GM10266 (cell line): Measurements from ENCODE around the gene ANKZF1.
A peak's percentile ranks its signal among the peaks of the same experiment; 100 is the strongest.

Experiments
- DNase-seq: peaks from one replicate; pipeline ENCODE4 v3.0.0; 2012; ENCODE audit errors: extremely low spot score
- TF ChIP-seq, protein P1 (sequence below): IDR thresholded peaks from 2 replicates; pipeline ENCODE4 v1.5.1; 2012; ENCODE audit warnings: mild to moderate bottlenecking, low read depth; ENCODE audit not compliant: control insufficient read depth, insufficient read depth; ENCODE audit errors: missing control alignments

ANKZF1 gene

GRCh38 chr2:219270055-219270372, 40.4 kb downstream of the ANKZF1 start:
- TF ChIP-seq, protein P1, sequence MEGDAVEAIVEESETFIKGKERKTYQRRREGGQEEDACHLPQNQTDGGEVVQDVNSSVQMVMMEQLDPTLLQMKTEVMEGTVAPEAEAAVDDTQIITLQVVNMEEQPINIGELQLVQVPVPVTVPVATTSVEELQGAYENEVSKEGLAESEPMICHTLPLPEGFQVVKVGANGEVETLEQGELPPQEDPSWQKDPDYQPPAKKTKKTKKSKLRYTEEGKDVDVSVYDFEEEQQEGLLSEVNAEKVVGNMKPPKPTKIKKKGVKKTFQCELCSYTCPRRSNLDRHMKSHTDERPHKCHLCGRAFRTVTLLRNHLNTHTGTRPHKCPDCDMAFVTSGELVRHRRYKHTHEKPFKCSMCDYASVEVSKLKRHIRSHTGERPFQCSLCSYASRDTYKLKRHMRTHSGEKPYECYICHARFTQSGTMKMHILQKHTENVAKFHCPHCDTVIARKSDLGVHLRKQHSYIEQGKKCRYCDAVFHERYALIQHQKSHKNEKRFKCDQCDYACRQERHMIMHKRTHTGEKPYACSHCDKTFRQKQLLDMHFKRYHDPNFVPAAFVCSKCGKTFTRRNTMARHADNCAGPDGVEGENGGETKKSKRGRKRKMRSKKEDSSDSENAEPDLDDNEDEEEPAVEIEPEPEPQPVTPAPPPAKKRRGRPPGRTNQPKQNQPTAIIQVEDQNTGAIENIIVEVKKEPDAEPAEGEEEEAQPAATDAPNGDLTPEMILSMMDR = no peak
- no peak for DNase-seq

DNA sequence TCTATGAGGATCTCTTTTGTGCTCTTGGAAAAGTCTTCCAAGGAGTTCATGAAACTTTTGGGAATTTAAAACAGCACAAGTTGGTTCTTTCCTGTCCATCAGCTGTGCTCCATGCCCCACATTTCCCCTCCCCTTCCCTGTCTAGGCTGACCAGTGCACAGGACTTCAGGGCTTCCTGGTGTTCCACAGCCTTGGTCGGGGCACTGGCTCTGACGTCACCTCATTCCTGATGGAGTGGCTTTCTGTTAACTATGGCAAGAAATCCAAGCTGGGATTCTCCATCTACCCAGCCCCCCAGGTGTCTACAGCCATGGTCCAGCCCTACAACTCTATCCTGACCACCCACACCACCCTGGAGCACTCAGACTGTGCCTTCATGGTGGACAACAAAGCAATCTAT, 41.4 kb downstream of the ANKZF1 start:
- TF ChIP-seq, protein P1 = no peak

GRCh38 chr2:219272356-219272755, 42.8 kb downstream of the ANKZF1 start:
- no peak for DNase-seq
- TF ChIP-seq, protein P1 = no peak

More for the DNA sequence above, 41.4 kb downstream of the ANKZF1 start:
- no peak for DNase-seq

DNA sequence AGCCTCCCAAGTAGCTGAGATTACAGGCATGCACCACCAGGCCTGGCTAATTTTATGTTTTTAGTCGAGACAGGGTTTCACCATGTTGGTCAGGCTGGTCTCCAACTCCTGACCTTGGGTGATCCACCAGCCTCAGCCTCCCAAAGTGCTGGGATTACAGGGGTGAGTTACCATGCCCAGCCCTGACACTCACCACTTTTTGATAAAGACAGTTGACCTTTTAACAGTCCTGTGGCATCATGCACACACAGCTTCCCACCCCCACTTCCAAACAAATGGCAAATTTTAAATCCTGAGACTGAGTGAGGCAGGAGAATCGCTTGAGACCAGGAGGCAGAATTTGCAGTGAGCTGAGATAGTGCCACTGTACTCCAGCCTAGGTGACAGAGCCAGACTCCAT, 43.4 kb downstream of the ANKZF1 start:
- TF ChIP-seq, protein P1 = no peak
- no peak for DNase-seq

- DNase-seq = no peak
- TF ChIP-seq, protein P1 = no peak
These were observed 44.3 kb downstream of the ANKZF1 start for GRCh38 chr2:219273937-219274336.

GRCh38 chr2:219274361-219274921, 44.8 kb downstream of the ANKZF1 start:
- DNase-seq = no peak
- TF ChIP-seq, protein P1 = no peak

DNA sequence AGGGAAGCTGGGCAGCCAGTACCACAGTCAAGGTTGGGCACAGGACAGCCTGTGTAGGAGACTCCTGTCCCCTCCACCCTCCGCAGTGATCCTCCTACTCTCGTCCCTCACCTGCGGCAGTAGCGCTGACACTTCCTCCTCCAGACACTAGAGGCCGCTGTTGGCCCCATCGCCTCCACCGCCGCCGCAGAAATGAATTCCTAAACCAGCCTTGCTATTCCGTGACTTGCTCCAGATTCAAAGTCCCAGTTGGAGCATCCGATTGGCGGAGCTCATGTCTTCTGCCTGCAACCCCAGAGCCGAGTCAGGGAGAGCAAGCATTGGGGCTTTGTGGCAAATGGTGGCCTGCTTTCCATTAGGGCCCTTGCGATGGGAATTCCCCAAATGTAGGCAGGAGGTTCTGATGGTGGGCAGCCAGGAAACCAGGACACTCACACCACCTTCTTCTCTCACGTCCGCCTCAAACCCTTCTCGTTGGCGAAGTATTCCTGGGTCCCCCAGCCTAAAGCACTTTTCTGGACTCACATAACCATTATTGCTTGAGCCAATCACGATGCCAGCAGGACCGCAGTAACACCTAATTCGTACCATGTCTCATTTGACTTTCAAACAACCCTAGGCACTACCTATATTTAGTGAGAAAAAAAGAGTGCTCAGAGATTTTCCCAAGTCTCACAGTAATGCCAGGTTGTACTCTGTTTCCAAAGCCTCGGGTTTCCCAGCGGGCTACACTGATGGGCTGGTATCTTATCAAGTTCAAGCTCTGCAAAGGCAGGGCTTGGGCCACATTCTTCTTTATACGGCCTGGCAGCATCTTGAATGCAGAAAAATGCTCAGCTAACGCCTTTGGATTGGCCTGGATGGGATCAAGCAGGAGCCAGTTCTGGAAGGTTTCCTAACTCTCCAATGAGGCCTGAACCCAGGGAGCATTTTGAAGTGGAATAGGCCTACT, 48.4 kb downstream of the ANKZF1 start:
- TF ChIP-seq, protein P1 = peak; percentile 98
- peak; percentile 76 for DNase-seq
